H9 (cell line): ENCODE measurements around the gene TPD52L2. TPM values are rescaled to one million over a fixed set of nuclear protein-coding genes. Genes with fewer than 3 reads are reported as not detected.

Experiments used
- DNase-seq: peaks from one replicate; pipeline ENCODE4 v3.0.0-alpha.2; 2017
- H2AFZ ChIP-seq: one replicate; pipeline ENCODE4 v1.6.1; 2013; ENCODE audit warnings: mild to moderate bottlenecking, low read length, control low read depth, moderate library complexity
- H2AK5ac ChIP-seq: 2 replicates; pipeline ENCODE4 v1.6.1; 2013; ENCODE audit warnings: low read length, control low read depth, mixed read lengths; ENCODE audit not compliant: insufficient read length
- H2BK120ac ChIP-seq: one replicate; pipeline ENCODE4 v1.6.1; 2013; ENCODE audit warnings: low read depth, mild to moderate bottlenecking, low read length, control low read depth, inconsistent platforms; ENCODE audit not compliant: poor library complexity, severe bottlenecking
- H2BK12ac ChIP-seq: 2 replicates; pipeline ENCODE4 v1.6.1; 2013; ENCODE audit warnings: low read length, control low read depth, mixed read lengths, low read depth; ENCODE audit not compliant: insufficient read length
- H2BK15ac ChIP-seq: 2 replicates; pipeline ENCODE4 v1.6.1; 2013; ENCODE audit warnings: low read depth, low read length, control low read depth
- H2BK20ac ChIP-seq: one replicate; pipeline ENCODE4 v1.6.1; 2013; ENCODE audit warnings: low read depth, mild to moderate bottlenecking, low read length, control low read depth, inconsistent platforms; ENCODE audit not compliant: poor library complexity, severe bottlenecking
- H2BK5ac ChIP-seq: 2 replicates; pipeline ENCODE4 v1.6.1; 2013; ENCODE audit warnings: low read length, control low read depth, mixed read lengths; ENCODE audit not compliant: insufficient read length
- H3K14ac ChIP-seq: 2 replicates; pipeline ENCODE4 v1.6.1; 2013; ENCODE audit warnings: low read length, control low read depth; ENCODE audit not compliant: insufficient read depth
- H3K18ac ChIP-seq: 2 replicates; pipeline ENCODE4 v1.6.1; 2013; ENCODE audit warnings: low read depth, mild to moderate bottlenecking, mixed read lengths, low read length, control low read depth; ENCODE audit not compliant: insufficient read length
- H3K23ac ChIP-seq: 2 replicates; pipeline ENCODE4 v1.6.1; 2013; ENCODE audit warnings: low read length, control low read depth, mixed read lengths, low read depth; ENCODE audit not compliant: insufficient read length
- H3K23me2 ChIP-seq: 2 replicates; pipeline ENCODE4 v1.6.1; 2013; ENCODE audit warnings: low read depth, mild to moderate bottlenecking, mixed read lengths, low read length, control low read depth; ENCODE audit not compliant: insufficient read length, poor library complexity, severe bottlenecking
- H3K27ac ChIP-seq: 2 replicates; pipeline ENCODE4 v1.5.1; 2013; ENCODE audit warnings: low read length, control low read depth, mixed read lengths, low read depth; ENCODE audit not compliant: insufficient read length
- H3K27me3 ChIP-seq: 2 replicates; pipeline ENCODE4 v1.6.1; 2013; ENCODE audit warnings: low read length, control low read depth, inconsistent platforms; ENCODE audit not compliant: insufficient read depth
- H3K4ac ChIP-seq: 2 replicates; pipeline ENCODE4 v1.6.1; 2013; ENCODE audit warnings: low read depth, mild to moderate bottlenecking, control low read depth, inconsistent platforms, low read length, moderate library complexity
- H3K4me1 ChIP-seq: 2 replicates; pipeline ENCODE4 v1.6.1; 2013; ENCODE audit warnings: low read length, control low read depth, inconsistent platforms; ENCODE audit not compliant: insufficient read depth
- H3K4me2 ChIP-seq: 2 replicates; pipeline ENCODE4 v1.6.1; 2013; ENCODE audit warnings: low read length, control low read depth, mixed read lengths; ENCODE audit not compliant: insufficient read length, insufficient read depth
- H3K56ac ChIP-seq: 2 replicates; pipeline ENCODE4 v1.6.1; 2013; ENCODE audit warnings: low read depth, mild to moderate bottlenecking, mixed read lengths, low read length, control low read depth; ENCODE audit not compliant: insufficient read length
- H3K79me1 ChIP-seq: 2 replicates; pipeline ENCODE4 v1.6.1; 2013; ENCODE audit warnings: low read depth, mild to moderate bottlenecking, moderate library complexity, low read length, control low read depth, inconsistent platforms; ENCODE audit not compliant: insufficient read depth, poor library complexity, severe bottlenecking
- H3K79me2 ChIP-seq: 2 replicates; pipeline ENCODE4 v1.6.1; 2013; ENCODE audit warnings: low read length, control low read depth, inconsistent platforms; ENCODE audit not compliant: insufficient read depth
- H3K9ac ChIP-seq: 2 replicates; pipeline ENCODE4 v1.6.1; 2013; ENCODE audit warnings: low read length, control low read depth, mixed read lengths; ENCODE audit not compliant: insufficient read length; ENCODE audit errors: extremely low read depth
- H3K9me3 ChIP-seq: one replicate; pipeline ENCODE4 v1.6.1; 2013; ENCODE audit warnings: low read depth, low read length, inconsistent platforms; ENCODE audit not compliant: control insufficient read depth
- H3T11ph ChIP-seq: one replicate; pipeline ENCODE4 v1.6.1; 2013; ENCODE audit warnings: mild to moderate bottlenecking, low read length, control low read depth, inconsistent platforms
- H4K20me1 ChIP-seq: one replicate; pipeline ENCODE4 v1.6.1; 2013; ENCODE audit not compliant: control insufficient read depth, insufficient read length, insufficient read depth
- H4K5ac ChIP-seq: 2 replicates; pipeline ENCODE4 v1.6.1; 2013; ENCODE audit warnings: low read depth, mild to moderate bottlenecking, mixed read lengths, low read length, control low read depth; ENCODE audit not compliant: insufficient read length
- H4K8ac ChIP-seq: replicated peaks from 2 replicates; pipeline ENCODE4 v1.6.1; 2013; ENCODE audit warnings: low read length, control low read depth, mixed read lengths, low read depth; ENCODE audit not compliant: insufficient read length
- H4K91ac ChIP-seq: 2 replicates; pipeline ENCODE4 v1.6.1; 2013; ENCODE audit warnings: low read depth, mild to moderate bottlenecking, moderate library complexity, mixed read lengths, low read length, control low read depth; ENCODE audit not compliant: insufficient read length
- H3K27ac Mint-ChIP-seq, 3 experiments: 2 replicates in 2 of 3; 3 replicates in 1 of 3; pipeline ENCODE4 v1.8.0; 2020 to 2021; ENCODE audit warnings: mixed read lengths in 3 of 3, mild to moderate bottlenecking in 1 of 3, moderate library complexity in 1 of 3
- H3K27me3 Mint-ChIP-seq: 2 replicates; pipeline ENCODE4 v1.8.0; 2021; ENCODE audit warnings: low read depth, mild to moderate bottlenecking, moderate library complexity, mixed read lengths
- H3K36me3 Mint-ChIP-seq, 3 experiments: 2 replicates in 2 of 3; 3 replicates in 1 of 3; pipeline ENCODE4 v1.8.0; 2020 to 2021; ENCODE audit warnings: low read depth in 3 of 3, mixed read lengths in 3 of 3; ENCODE audit not compliant: insufficient read depth in 1 of 3
- H3K4me1 Mint-ChIP-seq, 2 experiments: 2 replicates each; pipeline ENCODE4 v1.8.0; 2020; ENCODE audit warnings: mixed read lengths in 2 of 2
- H3K4me3 Mint-ChIP-seq, 2 experiments: 2 replicates in 1 of 2; 3 replicates in 1 of 2; pipeline ENCODE4 v1.8.0; 2020 to 2021; ENCODE audit warnings: mild to moderate bottlenecking in 2 of 2, mixed read lengths in 2 of 2, moderate library complexity in 1 of 2
- H3K9me3 Mint-ChIP-seq, 2 experiments: 2 replicates in 1 of 2; 3 replicates in 1 of 2; pipeline ENCODE4 v1.8.0; 2020; ENCODE audit warnings: mild to moderate bottlenecking in 2 of 2, mixed read lengths in 2 of 2, moderate library complexity in 1 of 2
- WGBS: extraction: QIAGEN DNeasy Blood & Tissue Kit; methylation state at CpG from one replicate; pipeline ENCODE4 v1.1.7; 2013; ENCODE audit warnings: missing lambda C conversion rate, low lambda C conversion rate, mixed read lengths; ENCODE audit not compliant: insufficient read length; ENCODE audit errors: extremely low coverage; 5-methylcytosine and 5-hydroxymethylcytosine counted together
- total RNA-seq: library from RNA; stranded (reverse); gene quantifications from 2 replicates; pipeline ENCODE4 v1.2.1, GENCODE V29; 2021
- TF ChIP-seq, protein P1 (sequence below): fragments of 200-600 bp; sonication (generic); conservative IDR thresholded peaks from 3 replicates; pipeline ENCODE4 v1.8.0; 2021; ENCODE audit warnings: antibody characterized with exemption, mild to moderate bottlenecking

TPD52L2 gene
- total RNA-seq, 1 experiment from 2014 or later, result 94.1 TPM

- no peaks in the 10 kb centered on the region for H3K4me1 ChIP-seq
- Mint-ChIP-seq H3K4me1 (no peaks in the 10 kb centered on the region), H3K27ac (no peak overlapping the region), H3K27me3 (no peaks in the 10 kb centered on the region), H3K36me3 (peaks cover 35 to 68% (median 64%) of the 10 kb centered on the region in 3 experiments), H3K9me3 (no peaks in the 10 kb centered on the region), H3K4me3 (no peak overlapping the region)
- no peak overlapping the region for H2BK20ac ChIP-seq
- no peak overlapping the region for H3K27ac ChIP-seq
- WGBS, result no CpG with 5 or more reads among the region's 17 CpGs
- H3K9ac ChIP-seq, result no peak overlapping the region
- no peak overlapping the region for H3K56ac ChIP-seq
- H3K14ac ChIP-seq, result no peak overlapping the region
- H4K5ac ChIP-seq, result no peak overlapping the region
- no peak overlapping the region for H2BK12ac ChIP-seq
- DNase-seq, result no peak
- H3T11ph ChIP-seq, result no peak overlapping the region
- H3K9me3 ChIP-seq, result no peaks in the 10 kb centered on the region
- H4K20me1 ChIP-seq, result no peaks in the 10 kb centered on the region
- H3K27me3 ChIP-seq, result no peaks in the 10 kb centered on the region
- no peak overlapping the region for H2BK15ac ChIP-seq
- H2AFZ ChIP-seq, result no peak overlapping the region
- H3K4ac ChIP-seq, result no peak overlapping the region
- H3K23ac ChIP-seq, result no peak overlapping the region
- H3K18ac ChIP-seq, result no peak overlapping the region
- no peak overlapping the region for H2BK5ac ChIP-seq
- H4K91ac ChIP-seq, result no peak overlapping the region
- no peak overlapping the region for H3K4me2 ChIP-seq
- H3K79me1 ChIP-seq, result no peaks in the 10 kb centered on the region
- no peak overlapping the region for H2BK120ac ChIP-seq
- no peak overlapping the region for H2AK5ac ChIP-seq
- H4K8ac ChIP-seq, result no peak overlapping the region
- H3K23me2 ChIP-seq, result no peaks in the 10 kb centered on the region
- TF ChIP-seq, protein P1, sequence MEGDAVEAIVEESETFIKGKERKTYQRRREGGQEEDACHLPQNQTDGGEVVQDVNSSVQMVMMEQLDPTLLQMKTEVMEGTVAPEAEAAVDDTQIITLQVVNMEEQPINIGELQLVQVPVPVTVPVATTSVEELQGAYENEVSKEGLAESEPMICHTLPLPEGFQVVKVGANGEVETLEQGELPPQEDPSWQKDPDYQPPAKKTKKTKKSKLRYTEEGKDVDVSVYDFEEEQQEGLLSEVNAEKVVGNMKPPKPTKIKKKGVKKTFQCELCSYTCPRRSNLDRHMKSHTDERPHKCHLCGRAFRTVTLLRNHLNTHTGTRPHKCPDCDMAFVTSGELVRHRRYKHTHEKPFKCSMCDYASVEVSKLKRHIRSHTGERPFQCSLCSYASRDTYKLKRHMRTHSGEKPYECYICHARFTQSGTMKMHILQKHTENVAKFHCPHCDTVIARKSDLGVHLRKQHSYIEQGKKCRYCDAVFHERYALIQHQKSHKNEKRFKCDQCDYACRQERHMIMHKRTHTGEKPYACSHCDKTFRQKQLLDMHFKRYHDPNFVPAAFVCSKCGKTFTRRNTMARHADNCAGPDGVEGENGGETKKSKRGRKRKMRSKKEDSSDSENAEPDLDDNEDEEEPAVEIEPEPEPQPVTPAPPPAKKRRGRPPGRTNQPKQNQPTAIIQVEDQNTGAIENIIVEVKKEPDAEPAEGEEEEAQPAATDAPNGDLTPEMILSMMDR, result no peak
- 0 out of 2 replicates have a peak, but pooled peaks cover 4% of the 10 kb centered on the region for H3K79me2 ChIP-seq
Measured at GRCh38 chr20:63932606-63933160, 67.6 kb downstream of the TPD52L2 start.
